ENCODE data around the gene ZGPAT. TPM values are rescaled to one million over a fixed set of nuclear protein-coding genes. Genes with fewer than 3 reads are reported as not detected.
A peak's percentile ranks its signal among the peaks of the same experiment; 100 is the strongest.
"Not testable (repeated sequence)": the region's sequence is repeated elsewhere in the genome, so short reads cannot be mapped to it uniquely, and the experiment has no call there.

Gene ZGPAT, protein sequence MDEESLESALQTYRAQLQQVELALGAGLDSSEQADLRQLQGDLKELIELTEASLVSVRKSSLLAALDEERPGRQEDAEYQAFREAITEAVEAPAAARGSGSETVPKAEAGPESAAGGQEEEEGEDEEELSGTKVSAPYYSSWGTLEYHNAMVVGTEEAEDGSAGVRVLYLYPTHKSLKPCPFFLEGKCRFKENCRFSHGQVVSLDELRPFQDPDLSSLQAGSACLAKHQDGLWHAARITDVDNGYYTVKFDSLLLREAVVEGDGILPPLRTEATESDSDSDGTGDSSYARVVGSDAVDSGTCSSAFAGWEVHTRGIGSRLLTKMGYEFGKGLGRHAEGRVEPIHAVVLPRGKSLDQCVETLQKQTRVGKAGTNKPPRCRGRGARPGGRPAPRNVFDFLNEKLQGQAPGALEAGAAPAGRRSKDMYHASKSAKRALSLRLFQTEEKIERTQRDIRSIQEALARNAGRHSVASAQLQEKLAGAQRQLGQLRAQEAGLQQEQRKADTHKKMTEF
- 20.1 TPM for polyA plus RNA-seq
- long read RNA-seq, donor 1, partial matches to known transcripts: 0 of 5 reads
- long read RNA-seq, donor 1, other reads (novel, unspliced or antisense): 0 of 5 reads
- long read RNA-seq, donor 2, partial matches to known transcripts: 7 of 19 reads
- long read RNA-seq, donor 2, other reads (novel, unspliced or antisense): 11 of 19 reads
- long read RNA-seq, donor 3, partial matches to known transcripts: 0 of 2 reads
- long read RNA-seq, donor 3, other reads (novel, unspliced or antisense): 0 of 2 reads
- long read RNA-seq, donor 4, partial matches to known transcripts: 0 of 2 reads
- long read RNA-seq, donor 4, other reads (novel, unspliced or antisense): 0 of 2 reads
- long read RNA-seq, donor 5, partial matches to known transcripts: 0 of 5 reads
- long read RNA-seq, donor 5, other reads (novel, unspliced or antisense): 0 of 5 reads
- long read RNA-seq, donor 6, partial matches to known transcripts: 12 of 23 reads
- long read RNA-seq, donor 6, other reads (novel, unspliced or antisense): 8 of 23 reads
- long read RNA-seq, donor 7: 0 reads
- long read RNA-seq, donor 8, partial matches to known transcripts: 0 of 13 reads
- long read RNA-seq, donor 8, other reads (novel, unspliced or antisense): 6 of 13 reads
- long read RNA-seq, donor 9, partial matches to known transcripts: 0 of 1 reads
- long read RNA-seq, donor 9, other reads (novel, unspliced or antisense): 0 of 1 reads
- long read RNA-seq, donor 10, transcript ZGPAT-202 (7 exons, 1,871 nt): major isoform, 6 of 12 reads
- long read RNA-seq, donor 10, partial matches to known transcripts: 5 of 12 reads
- long read RNA-seq, donor 10, other reads (novel, unspliced or antisense): 0 of 12 reads
- long read RNA-seq, donor 11, partial matches to known transcripts: 0 of 3 reads
- long read RNA-seq, donor 11, other reads (novel, unspliced or antisense): 0 of 3 reads

DNA sequence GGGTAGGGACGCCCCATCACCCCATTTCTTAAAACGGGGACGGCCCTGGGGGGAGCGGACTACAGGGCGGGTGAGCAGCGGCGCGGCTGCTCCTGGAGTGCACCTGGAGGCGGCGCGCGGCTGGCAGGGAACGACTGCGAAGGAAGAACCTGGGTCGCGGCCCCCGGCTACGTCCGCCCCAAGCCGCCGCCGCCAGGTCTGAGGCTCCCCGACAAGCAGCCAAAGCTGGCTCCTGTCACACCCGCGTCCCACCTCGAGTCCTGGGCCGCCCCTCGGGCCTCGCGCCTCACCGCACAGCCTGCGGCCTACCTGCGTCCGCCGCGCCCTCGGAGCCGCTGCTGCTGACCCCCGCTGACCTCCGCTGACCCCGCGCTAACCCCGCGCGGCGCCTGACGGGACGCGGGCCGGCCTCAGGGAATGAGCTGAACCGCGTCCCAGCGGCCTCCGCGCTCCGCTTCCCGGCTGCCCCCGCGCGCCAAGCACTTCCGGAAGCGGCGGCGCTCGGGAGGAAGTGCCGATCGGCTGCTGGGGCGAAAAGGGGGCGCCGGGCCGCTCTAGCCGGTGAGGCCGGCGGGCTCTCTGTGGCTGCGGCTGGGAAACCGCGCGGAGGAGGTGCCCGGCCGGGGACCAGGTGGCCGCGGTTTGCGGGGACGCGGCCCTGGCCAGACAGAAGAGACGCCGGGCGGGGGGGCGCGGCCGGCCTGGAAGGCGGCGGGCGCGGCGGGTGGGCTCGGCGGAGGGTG lies at the start of gene ZGPAT, which contains the start of gene ARFRP1:
Gene ZGPAT (plus strand): TSS at position 482 of the 743 bp plus-strand sequence. CDS start 542 bp downstream, outside the sequence.
Gene ARFRP1 (minus strand): TSS at position 419 of the 743 bp plus-strand sequence. CDS start 885 bp downstream, outside the sequence.
- no peaks in the 10 kb centered on the region for H3K9me3 ChIP-seq (ENCODE audit: control insufficient read depth, low read depth, low read length)
- peaks cover 17% of the 10 kb centered on the region for H3K4me1 ChIP-seq (ENCODE audit: control insufficient read depth, insufficient read depth, low read length)
- peak within 1 kb of the TSS; percentile 74 for H3K4me3 ChIP-seq (ENCODE audit: low read length)
- DNase-seq: peak; percentile 82 to 91
- no peaks in the 10 kb centered on the region for H3K27me3 ChIP-seq (ENCODE audit: control insufficient read depth, insufficient read depth, low read length)
- no CpG with 5 or more reads among the region's 98 CpGs for WGBS (ENCODE audit: insufficient coverage, low lambda C conversion rate)
- peaks cover 55% of the 10 kb centered on the region for H3K36me3 ChIP-seq (ENCODE audit: control insufficient read depth, insufficient read depth, low read length)
- H3K27ac ChIP-seq (ENCODE audit: low read length): peak within 1 kb of the TSS; percentile 48

DNA sequence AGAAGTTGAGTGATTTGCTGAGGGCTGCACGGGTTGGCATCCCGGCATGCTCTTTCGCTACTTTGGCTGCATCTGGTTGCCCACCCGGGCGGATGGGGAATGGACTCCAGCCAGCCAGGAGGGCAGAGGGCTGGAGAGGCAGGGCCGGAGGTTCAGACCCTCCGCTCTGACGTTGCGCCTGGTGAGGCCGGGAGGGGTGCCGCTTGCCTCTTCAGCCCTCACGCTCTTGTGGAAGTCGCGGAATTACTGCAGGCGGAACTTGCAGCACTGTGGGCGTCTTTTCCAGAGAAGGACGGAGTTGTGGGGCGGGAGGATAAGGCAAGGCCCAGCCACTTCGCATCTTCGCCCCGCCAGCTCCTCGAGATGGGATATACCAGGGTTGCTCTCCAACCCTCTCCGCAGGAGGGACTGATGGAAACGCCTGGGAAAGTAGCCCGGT lies 49.1 kb upstream of the ZGPAT start:
- H3K27me3 ChIP-seq (ENCODE audit: control insufficient read depth, insufficient read depth, low read length): peaks cover 8% of the 10 kb centered on the region
- peaks cover 26% of the 10 kb centered on the region for H3K4me1 ChIP-seq (ENCODE audit: control insufficient read depth, insufficient read depth, low read length)
- no peaks in the 10 kb centered on the region for H3K9me3 ChIP-seq (ENCODE audit: control insufficient read depth, low read depth, low read length)
- H3K4me3 ChIP-seq (ENCODE audit: low read length): peak overlapping the region; percentile 91
- DNase-seq: no peak
- peak overlapping the region; percentile 79 for H3K27ac ChIP-seq (ENCODE audit: low read length)
- WGBS (ENCODE audit: insufficient coverage, low lambda C conversion rate): no CpG with 5 or more reads among the region's 25 CpGs
- H3K36me3 ChIP-seq (ENCODE audit: control insufficient read depth, insufficient read depth, low read length): peaks cover 27% of the 10 kb centered on the region

DNA sequence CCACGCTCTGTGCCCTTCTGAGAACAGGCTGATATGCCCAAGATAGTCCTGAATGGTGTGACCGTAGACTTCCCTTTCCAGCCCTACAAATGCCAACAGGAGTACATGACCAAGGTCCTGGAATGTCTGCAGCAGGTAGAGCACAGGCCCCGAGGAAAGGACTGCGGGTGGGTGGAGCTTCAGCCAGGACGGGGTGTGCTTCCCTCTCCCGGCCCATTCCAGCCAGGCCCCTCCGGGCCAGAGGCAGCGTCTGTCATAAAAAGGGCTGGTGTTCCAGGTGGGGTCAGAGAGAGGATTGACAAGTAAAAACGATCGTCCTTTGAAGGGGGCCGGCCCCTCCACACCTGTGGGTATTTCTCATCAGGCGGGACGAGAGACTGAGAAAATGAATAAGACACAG lies 48.5 kb upstream of the ZGPAT start:
- peak overlapping the region; percentile 91 for H3K4me3 ChIP-seq (ENCODE audit: low read length)
- 39% methylated on average over 7 of the region's 13 CpGs for WGBS (ENCODE audit: insufficient coverage, low lambda C conversion rate)
- H3K27ac ChIP-seq (ENCODE audit: low read length): no peak overlapping the region
- peaks cover 31% of the 10 kb centered on the region for H3K36me3 ChIP-seq (ENCODE audit: control insufficient read depth, insufficient read depth, low read length)
- peaks cover 7% of the 10 kb centered on the region for H3K27me3 ChIP-seq (ENCODE audit: control insufficient read depth, insufficient read depth, low read length)
- peaks cover 24% of the 10 kb centered on the region for H3K4me1 ChIP-seq (ENCODE audit: control insufficient read depth, insufficient read depth, low read length)
- H3K9me3 ChIP-seq (ENCODE audit: control insufficient read depth, low read depth, low read length): no peaks in the 10 kb centered on the region
- no peak for DNase-seq

DNA sequence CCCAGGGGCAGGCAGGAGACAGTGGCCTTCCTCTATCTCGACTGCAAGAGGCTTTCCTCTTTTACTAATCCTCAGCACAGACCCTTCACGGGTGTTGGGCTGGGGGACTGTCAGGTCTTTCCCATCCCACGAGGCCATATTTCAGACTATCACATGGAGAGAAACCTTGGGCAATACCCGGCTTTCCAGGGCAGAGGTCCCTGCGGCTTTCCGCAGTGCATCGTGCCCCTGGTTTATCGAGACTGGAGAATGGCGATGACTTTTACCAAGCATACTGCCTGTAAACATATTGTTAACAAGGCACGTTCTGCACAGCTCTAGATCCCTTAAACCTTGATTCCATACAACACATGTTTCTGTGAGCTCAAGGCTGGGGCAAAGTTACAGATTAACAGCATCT lies 47.7 kb upstream of the ZGPAT start:
- H3K9me3 ChIP-seq (ENCODE audit: control insufficient read depth, low read depth, low read length); H3K4me3 ChIP-seq (ENCODE audit: low read length); DNase-seq; H3K27ac ChIP-seq (ENCODE audit: low read length); H3K27me3 ChIP-seq (ENCODE audit: control insufficient read depth, insufficient read depth, low read length): not testable (repeated sequence)
- WGBS (ENCODE audit: insufficient coverage, low lambda C conversion rate): no CpG with 5 or more reads among the region's 10 CpGs
- Histone ChIP-seq H3K36me3 (ENCODE audit: control insufficient read depth, insufficient read depth, low read length) (peaks cover 35% of the 10 kb centered on the region), H3K4me1 (ENCODE audit: control insufficient read depth, insufficient read depth, low read length) (peaks cover 24% of the 10 kb centered on the region)

DNA sequence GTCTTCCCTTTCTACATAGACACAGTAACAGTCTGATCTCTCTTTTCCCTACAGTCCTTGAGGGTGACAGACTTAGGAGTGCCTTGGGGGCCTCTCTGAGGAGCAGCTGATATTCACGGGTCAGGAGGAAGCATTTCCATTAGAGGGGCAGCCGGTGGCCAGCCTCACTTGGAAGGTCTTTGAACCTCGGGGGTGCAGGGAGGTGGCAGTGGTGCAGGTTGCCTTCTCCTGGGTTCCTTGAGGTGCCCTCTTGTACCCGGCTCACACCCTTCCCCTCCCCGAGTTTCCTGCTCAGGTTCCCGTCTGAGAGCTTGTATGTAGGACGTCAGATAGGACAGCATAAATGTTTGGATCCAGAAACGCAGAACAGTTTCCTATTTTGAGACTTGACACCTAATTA lies 47.2 kb upstream of the ZGPAT start:
- no CpG with 5 or more reads among the region's 8 CpGs for WGBS (ENCODE audit: insufficient coverage, low lambda C conversion rate)
- DNase-seq: no peak
- H3K36me3 ChIP-seq (ENCODE audit: control insufficient read depth, insufficient read depth, low read length): peaks cover 39% of the 10 kb centered on the region
- no peaks in the 10 kb centered on the region for H3K9me3 ChIP-seq (ENCODE audit: control insufficient read depth, low read depth, low read length)
- H3K27ac ChIP-seq (ENCODE audit: low read length): no peak overlapping the region
- no peak overlapping the region for H3K4me3 ChIP-seq (ENCODE audit: low read length)
- H3K4me1 ChIP-seq (ENCODE audit: control insufficient read depth, insufficient read depth, low read length): peaks cover 24% of the 10 kb centered on the region
- H3K27me3 ChIP-seq (ENCODE audit: control insufficient read depth, insufficient read depth, low read length): no peaks in the 10 kb centered on the region

DNA sequence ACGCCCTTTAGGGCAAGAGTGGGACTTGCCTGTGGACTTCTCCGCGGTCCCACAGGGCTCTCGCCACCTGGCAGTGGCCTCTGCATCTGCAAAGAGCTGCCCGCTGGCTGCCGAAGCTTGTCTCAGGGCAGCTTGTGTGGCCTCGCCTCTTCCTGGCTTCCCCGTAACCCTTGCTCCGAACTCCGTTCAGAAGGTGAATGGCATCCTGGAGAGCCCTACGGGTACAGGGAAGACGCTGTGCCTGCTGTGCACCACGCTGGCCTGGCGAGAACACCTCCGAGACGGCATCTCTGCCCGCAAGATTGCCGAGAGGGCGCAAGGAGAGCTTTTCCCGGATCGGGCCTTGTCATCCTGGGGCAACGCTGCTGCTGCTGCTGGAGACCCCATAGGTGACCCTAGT lies 46.7 kb upstream of the ZGPAT start:
- no peak for DNase-seq
- no CpG with 5 or more reads among the region's 22 CpGs for WGBS (ENCODE audit: insufficient coverage, low lambda C conversion rate)
- Histone ChIP-seq H3K4me1 (ENCODE audit: control insufficient read depth, insufficient read depth, low read length) (peaks cover 24% of the 10 kb centered on the region), H3K36me3 (ENCODE audit: control insufficient read depth, insufficient read depth, low read length) (peaks cover 43% of the 10 kb centered on the region), H3K27ac (ENCODE audit: low read length) (no peak overlapping the region), H3K27me3 (ENCODE audit: control insufficient read depth, insufficient read depth, low read length) (no peaks in the 10 kb centered on the region), H3K4me3 (ENCODE audit: low read length) (no peak overlapping the region), H3K9me3 (ENCODE audit: control insufficient read depth, low read depth, low read length) (no peaks in the 10 kb centered on the region)

DNA sequence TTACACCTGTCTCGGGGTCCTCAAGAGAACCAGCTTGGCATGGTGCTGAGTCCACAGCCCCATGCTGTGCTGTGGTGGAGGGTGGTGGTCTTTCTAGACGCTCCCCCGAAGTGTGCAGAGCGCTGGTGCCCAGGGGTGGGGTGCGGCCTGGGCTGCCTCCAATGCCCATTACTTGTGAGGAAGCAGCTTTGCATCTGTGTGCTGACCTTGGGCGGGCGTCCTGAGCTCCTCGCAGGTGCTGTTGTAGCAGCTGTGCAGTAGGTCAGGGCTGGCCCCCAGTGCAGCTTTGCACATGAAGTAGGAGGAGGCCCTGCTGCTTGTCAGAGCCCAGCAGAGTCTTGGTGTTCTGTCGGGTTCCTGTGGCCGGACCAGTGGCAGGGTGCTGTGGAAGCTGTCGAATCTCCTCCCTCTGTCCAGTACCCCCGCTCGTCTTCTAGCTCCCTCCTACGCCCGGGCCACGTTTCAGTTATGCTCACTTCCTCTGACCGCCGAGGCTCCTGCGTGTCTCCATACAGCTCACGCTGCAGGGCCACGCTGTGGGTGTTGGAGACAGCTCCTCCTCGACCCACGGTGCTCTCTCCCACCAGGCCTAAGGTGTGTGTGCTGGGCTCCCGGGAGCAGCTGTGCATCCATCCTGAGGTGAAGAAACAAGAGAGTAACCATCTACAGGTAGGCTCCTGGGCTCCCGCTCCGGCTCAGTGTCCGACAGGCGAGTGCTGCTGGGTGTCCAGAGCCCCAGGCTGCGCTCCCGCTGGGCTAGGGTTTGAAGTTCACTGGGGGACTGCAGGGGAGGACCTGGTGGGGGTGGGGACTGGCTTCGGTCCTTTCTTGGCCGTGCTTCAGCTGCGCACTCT lies 45.7 kb upstream of the ZGPAT start:
- Histone ChIP-seq H3K27ac (ENCODE audit: low read length) (no peak overlapping the region), H3K4me3 (ENCODE audit: low read length) (no peak overlapping the region), H3K36me3 (ENCODE audit: control insufficient read depth, insufficient read depth, low read length) (peaks cover 49% of the 10 kb centered on the region), H3K9me3 (ENCODE audit: control insufficient read depth, low read depth, low read length) (no peaks in the 10 kb centered on the region), H3K4me1 (ENCODE audit: control insufficient read depth, insufficient read depth, low read length) (peaks cover 23% of the 10 kb centered on the region), H3K27me3 (ENCODE audit: control insufficient read depth, insufficient read depth, low read length) (no peaks in the 10 kb centered on the region)
- WGBS (ENCODE audit: insufficient coverage, low lambda C conversion rate): no CpG with 5 or more reads among the region's 33 CpGs
- DNase-seq: no peak

DNA sequence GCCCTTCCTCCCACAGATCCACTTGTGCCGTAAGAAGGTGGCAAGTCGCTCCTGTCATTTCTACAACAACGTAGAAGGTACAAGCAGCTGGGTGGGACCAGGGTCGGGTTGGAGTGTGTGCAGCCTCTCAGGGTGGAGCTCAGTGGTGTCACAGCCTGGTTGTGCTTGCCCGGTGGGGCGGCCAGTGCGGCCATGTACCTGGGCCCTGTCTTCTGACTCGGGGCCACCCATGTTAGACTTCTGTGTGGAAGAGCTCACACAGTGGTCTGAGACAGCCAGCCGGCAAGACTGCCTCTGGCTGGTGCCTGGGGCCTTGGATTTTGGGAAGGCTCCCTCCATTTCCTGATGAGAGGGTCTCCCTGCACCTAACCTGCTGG lies 45.0 kb upstream of the ZGPAT start:
- DNase-seq: no peak
- Histone ChIP-seq H3K9me3 (ENCODE audit: control insufficient read depth, low read depth, low read length) (no peaks in the 10 kb centered on the region), H3K27me3 (ENCODE audit: control insufficient read depth, insufficient read depth, low read length) (no peaks in the 10 kb centered on the region), H3K27ac (ENCODE audit: low read length) (no peak overlapping the region), H3K36me3 (ENCODE audit: control insufficient read depth, insufficient read depth, low read length) (peaks cover 55% of the 10 kb centered on the region), H3K4me1 (ENCODE audit: control insufficient read depth, insufficient read depth, low read length) (peaks cover 16% of the 10 kb centered on the region), H3K4me3 (ENCODE audit: low read length) (no peak overlapping the region)
- no CpG with 5 or more reads among the region's 9 CpGs for WGBS (ENCODE audit: insufficient coverage, low lambda C conversion rate)
